SK-N-SH (cell line): ENCODE data around the gene UBE2I.

ENCODE experiments used
- CTCF ChIP-seq: fragments of 200-600 bp; sonication (generic); IDR thresholded peaks from 2 replicates; pipeline ENCODE4 v1.6.1; 2017; ENCODE audit warnings: antibody characterized with exemption, mild to moderate bottlenecking, moderate library complexity
- GABPA ChIP-seq: IDR thresholded peaks from 2 replicates; pipeline ENCODE4 v1.4.0; 2012; ENCODE audit warnings: low read depth, mild to moderate bottlenecking
- IRF3 ChIP-seq: fragments of 150-350 bp; IDR thresholded peaks from 2 replicates; pipeline ENCODE4 v1.6.1; 2016; ENCODE audit warnings: mild to moderate bottlenecking, low read depth, low read length
- JUND ChIP-seq: IDR thresholded peaks from 2 replicates; pipeline ENCODE4 v1.4.0; 2012
- PBX3 ChIP-seq: IDR thresholded peaks from 2 replicates; pipeline ENCODE4; 2012
- RAD21 ChIP-seq: IDR thresholded peaks from 2 replicates; pipeline ENCODE4 v1.6.1; 2012; ENCODE audit warnings: mild to moderate bottlenecking, low read length
- RCOR1 ChIP-seq: fragments of 150-350 bp; IDR thresholded peaks from 2 replicates; pipeline ENCODE4 v1.6.1; 2017; ENCODE audit warnings: antibody characterized with exemption, low read length
- REST ChIP-seq: IDR thresholded peaks from 2 replicates; pipeline ENCODE4 v1.6.1; 2012; ENCODE audit warnings: mild to moderate bottlenecking, low read depth, low read length, moderate library complexity
- USF1 ChIP-seq: IDR thresholded peaks from 2 replicates; pipeline ENCODE4 v1.4.0; 2012; ENCODE audit warnings: low read depth, borderline replicate concordance

- no peak for TF ChIP-seq CTCF
- TF ChIP-seq GABPA: no peak
- TF ChIP-seq IRF3: no peak
- TF ChIP-seq RCOR1: no peak
- no peak for TF ChIP-seq JUND
- TF ChIP-seq PBX3: no peak
- TF ChIP-seq REST: no peak
- no peak for TF ChIP-seq USF1
- TF ChIP-seq RAD21: no peak
Observed at GRCh38 chr16:1290860-1291575, 18.4 kb upstream of the UBE2I start.
